Measurements from ENCODE around the gene NHSL1.

GRCh38 chr6:138487102-138487604 is 12.1 kb downstream of the NHSL1 start:
- TF ChIP-seq CTCF (IDR thresholded peaks at IDR 0.05; ENCODE audit: low read length) (no peak), EZH2 (IDR thresholded peaks at IDR 0.05; ENCODE audit: borderline replicate concordance, low read length) (no peak)
